AG04449 (cell line): ENCODE data around the gene OR2A42.
"Not testable (repeated sequence)": the region's sequence is repeated elsewhere in the genome, so short reads cannot be mapped to it uniquely, and the experiment has no call there.

Experiments
- CTCF ChIA-PET: fragments of 350-600 bp; formaldehyde crosslinking; extraction: SDS; loops from one replicate; lab custom pipeline; 2021; ENCODE audit warnings: antibody characterized with exemption; lab: Yijun Ruan, JAX
- POLR2A ChIA-PET: fragments of 400-600, 350-600 bp; formaldehyde crosslinking; extraction: SDS; loops from one replicate; lab custom pipeline; 2020; ENCODE audit warnings: antibody characterized with exemption, inconsistent platforms; lab: Yijun Ruan, JAX
- DNase-seq: peaks from one replicate; pipeline ENCODE4 v3.0.0-alpha.2; 2010; ENCODE audit warnings: low read depth, low spot score
- H3K4me3 ChIP-seq: 2 replicates; pipeline ENCODE4 v1.5.1; 2011; ENCODE audit warnings: low read depth, mild to moderate bottlenecking, control low read depth, low read length
- CTCF ChIP-seq: IDR thresholded peaks from one replicate; pipeline ENCODE4 v1.5.1; 2011; ENCODE audit warnings: mild to moderate bottlenecking, moderate library complexity, low read length, control low read depth, inconsistent platforms; ENCODE audit not compliant: insufficient read depth; ENCODE audit errors: missing control alignments

Gene OR2A42

GRCh38 chr7:144255471-144255897, 16.1 kb upstream of the OR2A42 start:
- TF ChIP-seq CTCF = no peak
- ChIA-PET POLR2A (no interaction called here), CTCF (no interaction called here)
- DNase-seq = no peak
- no peak overlapping the region for H3K4me3 ChIP-seq

- POLR2A ChIA-PET, DNase-seq, H3K4me3 ChIP-seq, CTCF ChIA-PET: not testable (repeated sequence)
Measured at GRCh38 chr7:144252307-144252706, 12.9 kb upstream of the OR2A42 start.

GRCh38 chr7:144247674-144248330, 8.4 kb upstream of the OR2A42 start:
- POLR2A ChIA-PET, H3K4me3 ChIP-seq, CTCF ChIA-PET, DNase-seq: not testable (repeated sequence)

- POLR2A ChIA-PET, CTCF ChIA-PET, DNase-seq: not testable (repeated sequence)
Measured at GRCh38 chr7:144246967-144247366, 7.6 kb upstream of the OR2A42 start.

GRCh38 chr7:144245372-144245771, 6.0 kb upstream of the OR2A42 start:
- CTCF ChIA-PET, H3K4me3 ChIP-seq, DNase-seq, POLR2A ChIA-PET: not testable (repeated sequence)

More at GRCh38 chr7:144246967-144247366, 7.6 kb upstream of the OR2A42 start:
- H3K4me3 ChIP-seq = not testable (repeated sequence)

- DNase-seq, CTCF ChIA-PET, POLR2A ChIA-PET, H3K4me3 ChIP-seq: not testable (repeated sequence)
Measured at GRCh38 chr7:144238530-144239082, 799 bp downstream of the OR2A42 start.

- CTCF ChIA-PET, POLR2A ChIA-PET, H3K4me3 ChIP-seq, DNase-seq: not testable (repeated sequence)
Measured at GRCh38 chr7:144233039-144233438, 6.4 kb downstream of the OR2A42 start.

- DNase-seq, POLR2A ChIA-PET, H3K4me3 ChIP-seq, CTCF ChIA-PET: not testable (repeated sequence)
Measured at GRCh38 chr7:144231027-144231426, 8.4 kb downstream of the OR2A42 start.

- DNase-seq, POLR2A ChIA-PET, H3K4me3 ChIP-seq, CTCF ChIA-PET: not testable (repeated sequence)
Measured at GRCh38 chr7:144228810-144229209, 10.6 kb downstream of the OR2A42 start.

- POLR2A ChIA-PET, H3K4me3 ChIP-seq, CTCF ChIA-PET, DNase-seq: not testable (repeated sequence)
Measured at GRCh38 chr7:144226866-144227265, 12.5 kb downstream of the OR2A42 start.

GRCh38 chr7:144223675-144224074, 15.7 kb downstream of the OR2A42 start:
- DNase-seq, CTCF ChIA-PET, POLR2A ChIA-PET, H3K4me3 ChIP-seq: not testable (repeated sequence)

- H3K4me3 ChIP-seq, CTCF ChIA-PET, DNase-seq, POLR2A ChIA-PET: not testable (repeated sequence)
Measured at GRCh38 chr7:144220531-144220930, 18.9 kb downstream of the OR2A42 start.

GRCh38 chr7:144219149-144219548, 20.3 kb downstream of the OR2A42 start:
- POLR2A ChIA-PET, DNase-seq, H3K4me3 ChIP-seq, CTCF ChIA-PET: not testable (repeated sequence)

- DNase-seq, CTCF ChIA-PET, H3K4me3 ChIP-seq, POLR2A ChIA-PET: not testable (repeated sequence)
Measured at GRCh38 chr7:144218581-144218980, 20.8 kb downstream of the OR2A42 start.

- H3K4me3 ChIP-seq, POLR2A ChIA-PET, CTCF ChIA-PET, DNase-seq: not testable (repeated sequence)
Measured at GRCh38 chr7:144217200-144217599, 22.2 kb downstream of the OR2A42 start.

GRCh38 chr7:144205306-144205705, 34.1 kb downstream of the OR2A42 start:
- DNase-seq, H3K4me3 ChIP-seq, POLR2A ChIA-PET, CTCF ChIA-PET: not testable (repeated sequence)
